Esophagus squamous epithelium (tissue), 4 donors: ENCODE results near the gene CTNNA3.

Experiments
- POLR2A ChIP-seq, 4 donors: fragments of 450-650 bp; IDR thresholded peaks; one replicate each; pipeline ENCODE4 v1.6.1; 2017; ENCODE audit warnings: antibody characterized with exemption in 4 of 4, mild to moderate bottlenecking in 4 of 4, moderate library complexity in 3 of 4
- TF ChIP-seq, protein P1 (sequence below), 6 experiments: fragments of 450-650 bp in 4 of 6; fragments of 200-600 bp in 2 of 6; sonication (generic) in 2 of 6; IDR thresholded peaks; one replicate each; pipeline ENCODE4 v1.5.1; 2016 to 2019; ENCODE audit warnings: antibody characterized with exemption in 6 of 6, mild to moderate bottlenecking in 4 of 6, moderate library complexity in 4 of 6

DNA sequence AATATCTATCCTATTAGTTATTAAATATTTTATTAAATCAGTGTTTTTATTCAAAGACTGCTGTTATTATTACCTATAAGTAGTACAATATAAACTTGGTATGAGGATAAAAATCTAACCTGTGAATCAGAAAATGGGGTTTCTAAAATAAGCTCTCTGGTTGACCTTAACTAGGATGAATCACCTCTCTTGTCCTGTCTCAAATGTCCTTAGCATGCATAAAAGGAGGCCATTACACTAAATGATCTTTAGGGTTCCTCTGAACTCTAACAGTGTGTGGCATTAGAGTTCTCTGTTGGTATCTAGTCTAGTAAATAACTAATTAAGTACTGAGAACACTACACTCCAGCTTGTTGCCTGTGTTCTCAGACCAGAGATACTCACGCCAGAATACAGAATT lies 913.2 kb downstream of the CTNNA3 start:
- TF ChIP-seq, protein P1, sequence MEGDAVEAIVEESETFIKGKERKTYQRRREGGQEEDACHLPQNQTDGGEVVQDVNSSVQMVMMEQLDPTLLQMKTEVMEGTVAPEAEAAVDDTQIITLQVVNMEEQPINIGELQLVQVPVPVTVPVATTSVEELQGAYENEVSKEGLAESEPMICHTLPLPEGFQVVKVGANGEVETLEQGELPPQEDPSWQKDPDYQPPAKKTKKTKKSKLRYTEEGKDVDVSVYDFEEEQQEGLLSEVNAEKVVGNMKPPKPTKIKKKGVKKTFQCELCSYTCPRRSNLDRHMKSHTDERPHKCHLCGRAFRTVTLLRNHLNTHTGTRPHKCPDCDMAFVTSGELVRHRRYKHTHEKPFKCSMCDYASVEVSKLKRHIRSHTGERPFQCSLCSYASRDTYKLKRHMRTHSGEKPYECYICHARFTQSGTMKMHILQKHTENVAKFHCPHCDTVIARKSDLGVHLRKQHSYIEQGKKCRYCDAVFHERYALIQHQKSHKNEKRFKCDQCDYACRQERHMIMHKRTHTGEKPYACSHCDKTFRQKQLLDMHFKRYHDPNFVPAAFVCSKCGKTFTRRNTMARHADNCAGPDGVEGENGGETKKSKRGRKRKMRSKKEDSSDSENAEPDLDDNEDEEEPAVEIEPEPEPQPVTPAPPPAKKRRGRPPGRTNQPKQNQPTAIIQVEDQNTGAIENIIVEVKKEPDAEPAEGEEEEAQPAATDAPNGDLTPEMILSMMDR (IDR thresholded peaks at IDR 0.05): no peak
- no peak for TF ChIP-seq POLR2A (IDR thresholded peaks at IDR 0.05)
